OCI-LY1 (cell line): ENCODE measurements around the gene FANCG.

Experiments
- H2AFZ ChIP-seq: fragments of 200-600 bp; sonication (generic), shearing (Covaris generic); 2 replicates; pipeline ENCODE4 v1.6.0; 2014; ENCODE audit warnings: antibody characterized with exemption, mild to moderate bottlenecking, low read length
- H3F3A ChIP-seq: fragments of 200-600 bp; sonication (generic), shearing (Covaris generic); 2 replicates; pipeline ENCODE4 v1.6.0; 2014; ENCODE audit warnings: mild to moderate bottlenecking, antibody characterized with exemption, low read length, moderate library complexity; ENCODE audit not compliant: insufficient read depth
- H3K27ac ChIP-seq: fragments of 200-600 bp; sonication (generic); 2 replicates; pipeline ENCODE4 v1.5.1; 2014; ENCODE audit warnings: low read length, mixed run types, mild to moderate bottlenecking, low read depth; ENCODE audit not compliant: poor library complexity, severe bottlenecking
- H3K27me3 ChIP-seq: fragments of 200-600 bp; sonication (generic); 2 replicates; pipeline ENCODE4 v1.6.0; 2014; ENCODE audit warnings: antibody characterized with exemption, mild to moderate bottlenecking, low read length, moderate library complexity; ENCODE audit not compliant: insufficient read depth
- H3K36me3 ChIP-seq: fragments of 200-600 bp; sonication (generic); 2 replicates; pipeline ENCODE4 v1.6.1; 2014; ENCODE audit warnings: mild to moderate bottlenecking, antibody characterized with exemption, low read length, moderate library complexity, mixed read lengths; ENCODE audit not compliant: insufficient read depth
- H3K4me1 ChIP-seq: fragments of 200-600 bp; sonication (generic); 2 replicates; pipeline ENCODE4 v1.5.1; 2014; ENCODE audit warnings: mild to moderate bottlenecking, low read length, moderate library complexity; ENCODE audit not compliant: insufficient read depth, severe bottlenecking
- H3K4me2 ChIP-seq: fragments of 200-600 bp; sonication (generic), shearing (Covaris generic); 2 replicates; pipeline ENCODE4 v1.6.1; 2014; ENCODE audit warnings: low read length
- H3K4me3 ChIP-seq: fragments of 200-600 bp; sonication (generic); 2 replicates; pipeline ENCODE4 v1.5.1; 2014; ENCODE audit warnings: low read length, low read depth, mild to moderate bottlenecking, mixed read lengths; ENCODE audit not compliant: poor library complexity, severe bottlenecking
- H3K79me2 ChIP-seq: fragments of 200-600 bp; shearing (Covaris generic); 2 replicates; pipeline ENCODE4 v1.6.1; 2016; ENCODE audit warnings: mixed run types, low read length, mixed read lengths; ENCODE audit not compliant: insufficient read depth
- H3K9ac ChIP-seq: fragments of 200-600 bp; sonication (generic), shearing (Covaris generic); 2 replicates; pipeline ENCODE4 v1.6.1; 2014; ENCODE audit warnings: mild to moderate bottlenecking, low read length, mixed read lengths
- H3K9me2 ChIP-seq: fragments of 200-600 bp; sonication (generic), shearing (Covaris generic); 2 replicates; pipeline ENCODE4 v1.6.1; 2014; ENCODE audit warnings: low read depth, mild to moderate bottlenecking, low read length, mixed read lengths
- H3K9me3 ChIP-seq: fragments of 200-600 bp; shearing (Covaris generic); 2 replicates; pipeline ENCODE4 v1.6.1; 2014; ENCODE audit warnings: low read length, mixed read lengths
- H4K20me1 ChIP-seq: fragments of 200-600 bp; sonication (generic), shearing (Covaris generic); 2 replicates; pipeline ENCODE4 v1.6.0; 2016; ENCODE audit warnings: mild to moderate bottlenecking, low read length; ENCODE audit not compliant: insufficient read depth
- EZH2 ChIP-seq: fragments of 200-600 bp; sonication (generic), shearing (Covaris generic); IDR thresholded peaks from 2 replicates; pipeline ENCODE4 v1.8.0; 2017; ENCODE audit warnings: borderline replicate concordance, mixed run types, mild to moderate bottlenecking, antibody characterized with exemption, low read length, moderate library complexity, mixed read lengths
- TF ChIP-seq, protein P1 (sequence below): fragments of 200-600 bp; sonication (generic), shearing (Covaris generic); IDR thresholded peaks from 2 replicates; pipeline ENCODE4 v1.5.1; 2017; ENCODE audit warnings: mild to moderate bottlenecking, antibody characterized with exemption, low read length, moderate library complexity, mixed read lengths

The FANCG gene

DNA sequence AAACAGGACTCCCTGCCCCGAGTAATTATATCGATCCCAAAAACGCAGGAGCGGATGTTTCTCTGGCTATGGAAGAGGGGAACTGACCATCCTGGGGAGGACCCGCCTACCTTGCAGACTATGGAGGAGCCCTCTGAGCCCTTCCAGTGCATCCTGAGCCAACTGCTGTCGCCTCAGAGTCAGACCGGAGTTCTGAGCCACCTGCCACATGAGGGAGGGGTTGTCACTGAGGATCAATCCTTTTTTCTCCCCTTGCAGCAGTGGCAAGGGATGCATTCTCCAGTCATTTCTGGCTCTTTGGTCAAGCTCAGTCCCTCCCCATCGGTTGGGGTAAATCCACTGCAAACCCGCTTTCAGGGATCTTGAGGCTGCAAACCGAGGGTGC, 709 bp downstream of the FANCG start:
- Histone ChIP-seq H2AFZ (no peak overlapping the region), H3K4me1 (peaks cover 24% of the 10 kb centered on the region), H3K36me3 (peaks cover 30% of the 10 kb centered on the region; the same call in 1 of the 2 replicates), H3K4me3 (peak overlapping the region; percentile 95), H4K20me1 (no peaks in the 10 kb centered on the region), H3K79me2 (peaks cover 8% of the 10 kb centered on the region; the same call in 1 of the 2 replicates), H3K9me3 (no peaks in the 10 kb centered on the region), H3K27me3 (no peaks in the 10 kb centered on the region), H3K9ac (peak overlapping the region; percentile 98), H3K27ac (peak overlapping the region; percentile 78), H3K4me2 (peak overlapping the region; percentile 99), H3F3A (no peaks in the 10 kb centered on the region), H3K9me2 (no peaks in the 10 kb centered on the region)
- TF ChIP-seq, protein P1, sequence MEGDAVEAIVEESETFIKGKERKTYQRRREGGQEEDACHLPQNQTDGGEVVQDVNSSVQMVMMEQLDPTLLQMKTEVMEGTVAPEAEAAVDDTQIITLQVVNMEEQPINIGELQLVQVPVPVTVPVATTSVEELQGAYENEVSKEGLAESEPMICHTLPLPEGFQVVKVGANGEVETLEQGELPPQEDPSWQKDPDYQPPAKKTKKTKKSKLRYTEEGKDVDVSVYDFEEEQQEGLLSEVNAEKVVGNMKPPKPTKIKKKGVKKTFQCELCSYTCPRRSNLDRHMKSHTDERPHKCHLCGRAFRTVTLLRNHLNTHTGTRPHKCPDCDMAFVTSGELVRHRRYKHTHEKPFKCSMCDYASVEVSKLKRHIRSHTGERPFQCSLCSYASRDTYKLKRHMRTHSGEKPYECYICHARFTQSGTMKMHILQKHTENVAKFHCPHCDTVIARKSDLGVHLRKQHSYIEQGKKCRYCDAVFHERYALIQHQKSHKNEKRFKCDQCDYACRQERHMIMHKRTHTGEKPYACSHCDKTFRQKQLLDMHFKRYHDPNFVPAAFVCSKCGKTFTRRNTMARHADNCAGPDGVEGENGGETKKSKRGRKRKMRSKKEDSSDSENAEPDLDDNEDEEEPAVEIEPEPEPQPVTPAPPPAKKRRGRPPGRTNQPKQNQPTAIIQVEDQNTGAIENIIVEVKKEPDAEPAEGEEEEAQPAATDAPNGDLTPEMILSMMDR = no peak
- TF ChIP-seq EZH2 = no peak

DNA sequence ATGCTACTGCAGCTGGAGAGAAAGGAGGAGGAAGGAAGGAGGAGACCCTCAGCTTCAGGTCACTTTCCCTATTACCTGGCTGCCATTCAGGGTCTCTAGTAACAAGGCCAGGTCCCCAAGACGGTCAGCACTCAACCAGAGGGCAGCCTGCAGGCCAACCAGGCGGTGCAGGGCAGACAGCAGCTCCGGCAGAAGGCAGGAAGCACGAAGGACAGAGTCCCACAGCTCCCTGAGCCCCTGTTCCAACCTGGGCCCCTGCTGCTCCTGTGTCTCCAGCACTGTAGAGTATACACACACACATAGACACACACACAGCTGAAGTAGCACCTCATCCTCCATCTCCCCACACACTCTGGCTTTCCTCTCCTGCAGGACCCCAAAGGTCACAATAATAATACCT, 1.7 kb downstream of the FANCG start:
- Histone ChIP-seq H3K4me2 (peak overlapping the region; percentile 99), H3K9me3 (no peaks in the 10 kb centered on the region), H3K4me1 (peaks cover 25% of the 10 kb centered on the region), H3K36me3 (peaks cover 39% of the 10 kb centered on the region), H2AFZ (no peak overlapping the region), H3K9me2 (no peaks in the 10 kb centered on the region), H3K27me3 (no peaks in the 10 kb centered on the region), H3K79me2 (peaks cover 8% of the 10 kb centered on the region; the same call in 1 of the 2 replicates), H3K27ac (no peak overlapping the region), H3F3A (no peaks in the 10 kb centered on the region), H3K9ac (peak overlapping the region; percentile 98), H4K20me1 (no peaks in the 10 kb centered on the region), H3K4me3 (peak overlapping the region; percentile 95)
- no peak for TF ChIP-seq EZH2
- TF ChIP-seq, protein P1 = no peak

DNA sequence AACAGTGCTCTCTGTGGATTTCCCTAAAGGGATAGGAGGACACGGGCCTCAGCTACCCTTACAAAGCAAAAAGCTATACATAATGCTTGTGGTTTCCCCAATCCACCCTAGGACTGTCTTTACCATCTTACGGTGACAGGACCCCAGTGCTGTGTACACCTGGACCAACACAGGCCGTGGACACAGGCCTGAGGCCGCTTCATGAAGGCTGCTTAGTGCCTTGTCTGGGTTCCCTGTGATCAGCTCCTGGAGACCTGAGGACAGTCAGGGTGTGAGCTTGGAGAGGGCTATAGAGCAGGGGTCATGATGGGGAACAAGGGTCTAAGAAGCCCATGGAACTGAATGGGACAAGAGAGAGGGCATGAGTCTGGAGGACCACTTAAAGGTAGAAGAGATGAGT, 2.9 kb downstream of the FANCG start:
- peaks cover 39% of the 10 kb centered on the region for H3K36me3 ChIP-seq

More for the DNA sequence above, 2.9 kb downstream of the FANCG start:
- Histone ChIP-seq H3K4me2 (no peak overlapping the region), H4K20me1 (no peaks in the 10 kb centered on the region), H3K9me2 (no peaks in the 10 kb centered on the region), H3F3A (no peaks in the 10 kb centered on the region), H3K9ac (no peak overlapping the region), H3K4me1 (peaks cover 30% of the 10 kb centered on the region), H3K4me3 (no peak overlapping the region), H3K27ac (no peak overlapping the region), H2AFZ (no peak overlapping the region), H3K79me2 (peaks cover 8% of the 10 kb centered on the region; the same call in 1 of the 2 replicates), H3K9me3 (no peaks in the 10 kb centered on the region), H3K27me3 (no peaks in the 10 kb centered on the region)
- TF ChIP-seq, protein P1 = no peak
- TF ChIP-seq EZH2 = no peak
